IPS-15b (cell line): ENCODE results near the gene WDR81.
"Not testable (repeated sequence)": the region's sequence is repeated elsewhere in the genome, so short reads cannot be mapped to it uniquely, and the experiment has no call there.

Experiments used
- H3K27me3 ChIP-seq: one replicate; pipeline ENCODE4 v1.6.1; 2013; ENCODE audit warnings: low read length; ENCODE audit not compliant: control insufficient read depth, insufficient read depth
- H3K36me3 ChIP-seq: one replicate; pipeline ENCODE4 v1.6.1; 2013; ENCODE audit warnings: low read length; ENCODE audit not compliant: control insufficient read depth, insufficient read depth
- H3K4me1 ChIP-seq: one replicate; pipeline ENCODE4 v1.6.1; 2013; ENCODE audit warnings: mild to moderate bottlenecking, low read length; ENCODE audit not compliant: control insufficient read depth, insufficient read depth
- H3K4me3 ChIP-seq: one replicate; pipeline ENCODE4 v1.5.1; 2013; ENCODE audit warnings: low read depth, low read length
- H3K9ac ChIP-seq: one replicate; pipeline ENCODE4 v1.6.1; 2013; ENCODE audit warnings: low read depth, mild to moderate bottlenecking, low read length
- H3K9me3 ChIP-seq: one replicate; pipeline ENCODE4 v1.6.1; 2013; ENCODE audit warnings: mild to moderate bottlenecking, low read length; ENCODE audit not compliant: control insufficient read depth, insufficient read depth

The WDR81 gene

GRCh38 chr17:1705004-1705403 lies 19.5 kb upstream of the WDR81 start:
- Histone ChIP-seq H3K9me3 (no peaks in the 10 kb centered on the region), H3K36me3 (no peaks in the 10 kb centered on the region), H3K27me3 (no peaks in the 10 kb centered on the region), H3K9ac (no peak overlapping the region), H3K4me1 (no peaks in the 10 kb centered on the region), H3K4me3 (no peak overlapping the region)

- H3K4me1 ChIP-seq, result no peaks in the 10 kb centered on the region
- H3K36me3 ChIP-seq, result peaks cover 3% of the 10 kb centered on the region
- H3K9ac ChIP-seq, result no peak overlapping the region
- H3K4me3 ChIP-seq, result no peak overlapping the region
- no peaks in the 10 kb centered on the region for H3K9me3 ChIP-seq
- no peaks in the 10 kb centered on the region for H3K27me3 ChIP-seq
Measured at GRCh38 chr17:1707107-1707506, 17.4 kb upstream of the WDR81 start.

- H3K9me3 ChIP-seq, H3K4me3 ChIP-seq, H3K4me1 ChIP-seq, H3K27me3 ChIP-seq, H3K9ac ChIP-seq: not testable (repeated sequence)
- H3K36me3 ChIP-seq, result peaks cover 16% of the 10 kb centered on the region
Measured at GRCh38 chr17:1708791-1709346, 15.6 kb upstream of the WDR81 start.

GRCh38 chr17:1709403-1709951 lies 15.0 kb upstream of the WDR81 start:
- H3K9ac ChIP-seq, result no peak overlapping the region
- no peaks in the 10 kb centered on the region for H3K27me3 ChIP-seq
- peaks cover 3% of the 10 kb centered on the region for H3K4me1 ChIP-seq
- peak overlapping the region; percentile 65 for H3K4me3 ChIP-seq
- no peaks in the 10 kb centered on the region for H3K9me3 ChIP-seq
- H3K36me3 ChIP-seq, result peaks cover 16% of the 10 kb centered on the region

- Histone ChIP-seq H3K4me3 (peak within 1 kb of the TSS; percentile 65), H3K27me3 (no peaks in the 10 kb centered on the region), H3K9ac (no peak within 1 kb of the TSS)
Measured at GRCh38 chr17:1709971-1710806, 14.3 kb upstream of the WDR81 start, which contains the start of gene TLCD2. Gene TLCD2, minus strand, starts transcription at chr17:1710377. Its CDS starts 135 bp downstream, at chr17:1710242.

GRCh38 chr17:1710807-1711553 lies 13.5 kb upstream of the WDR81 start:
- peak overlapping the region; percentile 65 for H3K4me3 ChIP-seq

More at GRCh38 chr17:1709971-1710806, 14.3 kb upstream of the WDR81 start, which contains the start of gene TLCD2:
- Histone ChIP-seq H3K9me3 (no peaks in the 10 kb centered on the region), H3K4me1 (peaks cover 6% of the 10 kb centered on the region), H3K36me3 (peaks cover 16% of the 10 kb centered on the region)

GRCh38 chr17:1711804-1712203 lies 12.7 kb upstream of the WDR81 start:
- Histone ChIP-seq H3K4me1 (peaks cover 6% of the 10 kb centered on the region), H3K27me3 (no peaks in the 10 kb centered on the region)

More at GRCh38 chr17:1710807-1711553, 13.5 kb upstream of the WDR81 start:
- H3K9ac ChIP-seq, result no peak overlapping the region
- no peaks in the 10 kb centered on the region for H3K27me3 ChIP-seq
- no peaks in the 10 kb centered on the region for H3K9me3 ChIP-seq
- peaks cover 6% of the 10 kb centered on the region for H3K4me1 ChIP-seq
- peaks cover 16% of the 10 kb centered on the region for H3K36me3 ChIP-seq

GRCh38 chr17:1712271-1712670 lies 12.2 kb upstream of the WDR81 start:
- Histone ChIP-seq H3K9me3 (no peaks in the 10 kb centered on the region), H3K4me3 (no peak overlapping the region), H3K27me3 (no peaks in the 10 kb centered on the region), H3K36me3 (peaks cover 16% of the 10 kb centered on the region), H3K9ac (no peak overlapping the region), H3K4me1 (peaks cover 6% of the 10 kb centered on the region)

More at GRCh38 chr17:1711804-1712203, 12.7 kb upstream of the WDR81 start:
- no peaks in the 10 kb centered on the region for H3K9me3 ChIP-seq
- H3K9ac ChIP-seq, result no peak overlapping the region
- H3K4me3 ChIP-seq, result no peak overlapping the region
- peaks cover 16% of the 10 kb centered on the region for H3K36me3 ChIP-seq

GRCh38 chr17:1713160-1713877 lies 11.2 kb upstream of the WDR81 start:
- H3K36me3 ChIP-seq, result peaks cover 16% of the 10 kb centered on the region
- peaks cover 8% of the 10 kb centered on the region for H3K4me1 ChIP-seq
- peak overlapping the region; percentile 84 for H3K4me3 ChIP-seq
- no peaks in the 10 kb centered on the region for H3K9me3 ChIP-seq
- no peaks in the 10 kb centered on the region for H3K27me3 ChIP-seq
- H3K9ac ChIP-seq, result no peak overlapping the region

GRCh38 chr17:1713878-1714426 lies 10.6 kb upstream of the WDR81 start:
- Histone ChIP-seq H3K9ac (peak overlapping the region; percentile 54), H3K4me3 (peak overlapping the region; percentile 84), H3K36me3 (peaks cover 16% of the 10 kb centered on the region), H3K27me3 (no peaks in the 10 kb centered on the region), H3K4me1 (peaks cover 8% of the 10 kb centered on the region), H3K9me3 (no peaks in the 10 kb centered on the region)
